Measurements from ENCODE around the gene CD47. TPM values are rescaled to one million over a fixed set of nuclear protein-coding genes. Genes with fewer than 3 reads are reported as not detected.
A peak's percentile ranks its signal among the peaks of the same experiment; 100 is the strongest.

Gene CD47
- total RNA-seq, 4 donors from 2014 or later: 146 to 167 (median 160) TPM

DNA sequence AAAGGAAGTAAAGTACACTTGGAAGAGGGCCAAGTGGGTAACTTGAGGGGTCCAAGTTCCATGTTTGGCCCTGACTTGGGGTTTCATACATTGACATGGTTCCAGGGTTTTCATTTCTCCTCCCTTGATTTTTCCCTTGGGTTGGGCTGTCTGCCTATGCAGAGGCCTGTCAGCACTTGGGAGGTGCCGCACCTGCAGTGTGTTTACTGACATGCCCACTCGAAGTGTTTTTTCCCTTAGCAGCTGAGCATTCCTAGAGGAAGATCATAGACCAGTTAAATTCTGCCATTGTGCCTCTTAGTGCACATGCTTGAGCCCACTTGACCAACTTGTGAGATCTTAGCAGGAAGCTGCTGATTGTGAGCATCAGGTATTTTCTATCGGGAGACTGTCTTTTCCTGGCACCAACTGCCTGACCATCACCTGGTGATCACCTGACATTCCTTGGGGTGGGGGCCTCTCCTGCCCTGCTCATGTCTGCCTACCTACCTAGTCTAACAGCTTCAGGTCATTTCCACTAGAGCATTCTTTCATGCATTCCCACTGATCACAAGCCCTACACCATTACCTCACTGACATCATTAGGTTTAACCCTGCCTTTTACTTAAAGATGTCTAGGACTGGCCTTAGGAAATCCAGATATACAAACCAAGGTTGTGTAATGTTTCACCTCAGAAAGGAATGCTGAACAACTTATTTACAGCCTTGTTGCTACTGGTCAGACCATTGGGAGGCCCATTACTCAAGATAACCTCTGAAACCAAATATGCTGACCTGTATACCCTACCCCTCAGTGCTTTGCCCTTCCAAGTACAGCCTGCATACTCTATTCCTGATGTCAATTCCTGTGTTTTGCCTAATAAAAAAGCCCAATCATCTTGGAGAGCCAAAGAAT lies 68.3 kb downstream of the CD47 start:
- intact Hi-C loops (cut with DNase I): no loop called here
- H3K36me3 ChIP-seq: no peaks in the 10 kb centered on the region
- no peaks in the 10 kb centered on the region for H3K9me3 ChIP-seq
- peak overlapping the region; percentile 68 to 80 (median 69) for H3K27ac ChIP-seq
- H3K4me3 ChIP-seq (replicated peaks in 1 of 3): no peak overlapping the region
- H3K27me3 ChIP-seq: no peaks in the 10 kb centered on the region
- DNase-seq: peak; percentile 81 to 82
- WGBS, 2 donors: 34 to 50% methylated on average over 3 of the region's 3 CpGs
- TF ChIP-seq, protein P1, sequence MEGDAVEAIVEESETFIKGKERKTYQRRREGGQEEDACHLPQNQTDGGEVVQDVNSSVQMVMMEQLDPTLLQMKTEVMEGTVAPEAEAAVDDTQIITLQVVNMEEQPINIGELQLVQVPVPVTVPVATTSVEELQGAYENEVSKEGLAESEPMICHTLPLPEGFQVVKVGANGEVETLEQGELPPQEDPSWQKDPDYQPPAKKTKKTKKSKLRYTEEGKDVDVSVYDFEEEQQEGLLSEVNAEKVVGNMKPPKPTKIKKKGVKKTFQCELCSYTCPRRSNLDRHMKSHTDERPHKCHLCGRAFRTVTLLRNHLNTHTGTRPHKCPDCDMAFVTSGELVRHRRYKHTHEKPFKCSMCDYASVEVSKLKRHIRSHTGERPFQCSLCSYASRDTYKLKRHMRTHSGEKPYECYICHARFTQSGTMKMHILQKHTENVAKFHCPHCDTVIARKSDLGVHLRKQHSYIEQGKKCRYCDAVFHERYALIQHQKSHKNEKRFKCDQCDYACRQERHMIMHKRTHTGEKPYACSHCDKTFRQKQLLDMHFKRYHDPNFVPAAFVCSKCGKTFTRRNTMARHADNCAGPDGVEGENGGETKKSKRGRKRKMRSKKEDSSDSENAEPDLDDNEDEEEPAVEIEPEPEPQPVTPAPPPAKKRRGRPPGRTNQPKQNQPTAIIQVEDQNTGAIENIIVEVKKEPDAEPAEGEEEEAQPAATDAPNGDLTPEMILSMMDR (IDR thresholded peaks at IDR 0.05): no peak
- TF ChIP-seq POLR2A (IDR thresholded peaks at IDR 0.05): no peak
- H3K4me1 ChIP-seq: peaks cover 10 to 16% of the 10 kb centered on the region in 2 donors

DNA sequence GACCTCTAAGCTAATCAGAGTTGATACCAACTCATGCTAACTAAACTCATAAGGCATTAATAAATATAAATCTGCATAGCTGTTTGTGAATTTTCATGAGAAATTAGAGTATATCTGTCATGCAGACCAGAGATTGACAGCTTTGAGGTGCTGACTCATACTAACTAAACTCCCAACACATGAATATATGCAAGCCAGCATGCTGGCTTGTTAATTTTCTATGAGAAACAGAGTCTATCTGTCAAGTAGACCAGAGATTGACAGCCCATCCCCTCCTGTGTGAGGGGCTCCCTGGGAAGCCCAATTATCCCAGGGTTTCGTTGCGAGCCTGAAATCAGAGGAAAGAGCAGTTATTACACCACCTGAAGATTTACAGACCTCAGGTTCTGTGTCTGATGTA lies 69.3 kb downstream of the CD47 start:
- Histone ChIP-seq H3K27ac (peak overlapping the region in 2 of 3 donors; percentile 69 to 80), H3K9me3 (no peaks in the 10 kb centered on the region), H3K4me1 (peaks cover 10 to 16% of the 10 kb centered on the region in 2 donors), H3K36me3 (no peaks in the 10 kb centered on the region), H3K27me3 (no peaks in the 10 kb centered on the region), H3K4me3 (replicated peaks in 1 of 3) (no peak overlapping the region)
- no peak for DNase-seq
- TF ChIP-seq, protein P1 (IDR thresholded peaks at IDR 0.05): no peak
- no peak for TF ChIP-seq POLR2A (IDR thresholded peaks at IDR 0.05)
- intact Hi-C loops (cut with DNase I): no loop called here
- WGBS, 2 donors: 75 to 91% methylated on average over 2 of the region's 2 CpGs

DNA sequence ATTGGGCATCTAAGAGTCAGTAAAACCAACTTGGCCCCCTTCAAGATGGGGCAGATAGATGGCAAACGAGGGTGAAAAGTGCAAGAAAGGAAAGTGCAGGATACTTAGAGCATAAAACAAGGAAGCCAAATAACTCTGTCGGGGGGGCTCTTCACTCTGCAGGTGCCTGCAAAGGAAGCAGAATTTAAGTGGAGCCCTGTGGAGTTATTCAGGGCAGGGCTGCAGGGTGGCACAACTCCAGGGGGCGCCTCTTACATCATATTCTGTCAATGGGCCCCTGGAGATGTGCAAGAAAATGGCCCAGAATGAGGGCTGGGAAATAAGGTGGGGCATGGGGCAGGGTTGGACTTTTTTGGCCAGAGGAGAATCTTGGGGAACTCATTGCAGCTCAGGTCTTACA lies 69.7 kb downstream of the CD47 start:
- Histone ChIP-seq H3K27me3 (no peaks in the 10 kb centered on the region), H3K4me1 (peaks cover 10 to 16% of the 10 kb centered on the region in 2 donors), H3K27ac (peak overlapping the region in 1 of 3 donors; percentile 69), H3K36me3 (no peaks in the 10 kb centered on the region), H3K9me3 (no peaks in the 10 kb centered on the region), H3K4me3 (replicated peaks in 1 of 3) (no peak overlapping the region)
- no peak for DNase-seq
- TF ChIP-seq, protein P1 (IDR thresholded peaks at IDR 0.05): no peak
- no peak for TF ChIP-seq POLR2A (IDR thresholded peaks at IDR 0.05)
- intact Hi-C loops (cut with DNase I): no loop called here
- 78 to 85% methylated on average over 3 of the region's 3 CpGs for WGBS, 2 donors

- no peaks in the 10 kb centered on the region for H3K27me3 ChIP-seq
- TF ChIP-seq, protein P1 (IDR thresholded peaks at IDR 0.05): no peak
- no peaks in the 10 kb centered on the region for H3K36me3 ChIP-seq
- no peak overlapping the region for H3K4me3 ChIP-seq (replicated peaks in 1 of 3)
- no peak for DNase-seq
- 70 to 81% methylated on average over 8 of the region's 8 CpGs for WGBS, 2 donors
- no peaks in the 10 kb centered on the region for H3K9me3 ChIP-seq
- intact Hi-C loops (cut with DNase I): no loop called here
- peaks cover 10 to 22% of the 10 kb centered on the region in 2 donors for H3K4me1 ChIP-seq
- H3K27ac ChIP-seq: no peak overlapping the region
Observed at GRCh38 chr3:108018552-108018951, 72.3 kb downstream of the CD47 start.

DNA sequence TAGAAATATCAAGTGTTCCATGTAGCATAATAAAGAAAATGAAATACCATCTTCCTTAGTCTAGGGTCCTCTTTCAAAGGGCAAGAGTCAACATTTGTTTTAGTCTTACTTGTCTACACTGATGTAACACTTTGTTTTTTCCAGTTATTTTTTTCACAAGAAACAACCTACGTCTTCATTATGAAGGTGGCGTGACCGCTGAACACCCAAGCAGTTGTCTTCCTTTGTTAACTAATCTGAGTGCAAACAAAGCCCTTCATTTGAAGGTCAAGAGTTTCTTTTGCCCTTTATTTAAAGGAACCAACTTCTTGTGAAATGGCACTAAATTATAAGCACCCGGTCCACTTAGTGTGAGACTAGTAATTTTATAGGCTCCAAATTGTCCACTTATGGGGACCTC lies 73.2 kb downstream of the CD47 start:
- TF ChIP-seq, protein P1 (IDR thresholded peaks at IDR 0.05): no peak
- TF ChIP-seq POLR2A (IDR thresholded peaks at IDR 0.05): no peak
- no peak for DNase-seq
- Histone ChIP-seq H3K4me1 (peaks cover 10 to 16% of the 10 kb centered on the region in 2 donors), H3K27ac (no peak overlapping the region), H3K36me3 (no peaks in the 10 kb centered on the region), H3K9me3 (no peaks in the 10 kb centered on the region), H3K27me3 (no peaks in the 10 kb centered on the region), H3K4me3 (replicated peaks in 1 of 3) (no peak overlapping the region)
- 65 to 74% methylated on average over 4 of the region's 4 CpGs for WGBS, 2 donors
- intact Hi-C loops (cut with DNase I): no loop called here
